Activated naive CD4-positive, alpha-beta T cell treated with anti-CD3 and anti-CD28 coated beads, Interleukin-2, amount 50 U/mL, for 16 hours (primary cell): Measurements from ENCODE around the gene EXOSC5.
A peak's percentile ranks its signal among the peaks of the same experiment; 100 is the strongest.
"Not testable (repeated sequence)": the region's sequence is repeated elsewhere in the genome, so short reads cannot be mapped to it uniquely, and the experiment has no call there.

Source experiments
- DNase-seq: peaks from one replicate; pipeline ENCODE4 v3.0.0-alpha.2; 2020

EXOSC5 gene

DNA sequence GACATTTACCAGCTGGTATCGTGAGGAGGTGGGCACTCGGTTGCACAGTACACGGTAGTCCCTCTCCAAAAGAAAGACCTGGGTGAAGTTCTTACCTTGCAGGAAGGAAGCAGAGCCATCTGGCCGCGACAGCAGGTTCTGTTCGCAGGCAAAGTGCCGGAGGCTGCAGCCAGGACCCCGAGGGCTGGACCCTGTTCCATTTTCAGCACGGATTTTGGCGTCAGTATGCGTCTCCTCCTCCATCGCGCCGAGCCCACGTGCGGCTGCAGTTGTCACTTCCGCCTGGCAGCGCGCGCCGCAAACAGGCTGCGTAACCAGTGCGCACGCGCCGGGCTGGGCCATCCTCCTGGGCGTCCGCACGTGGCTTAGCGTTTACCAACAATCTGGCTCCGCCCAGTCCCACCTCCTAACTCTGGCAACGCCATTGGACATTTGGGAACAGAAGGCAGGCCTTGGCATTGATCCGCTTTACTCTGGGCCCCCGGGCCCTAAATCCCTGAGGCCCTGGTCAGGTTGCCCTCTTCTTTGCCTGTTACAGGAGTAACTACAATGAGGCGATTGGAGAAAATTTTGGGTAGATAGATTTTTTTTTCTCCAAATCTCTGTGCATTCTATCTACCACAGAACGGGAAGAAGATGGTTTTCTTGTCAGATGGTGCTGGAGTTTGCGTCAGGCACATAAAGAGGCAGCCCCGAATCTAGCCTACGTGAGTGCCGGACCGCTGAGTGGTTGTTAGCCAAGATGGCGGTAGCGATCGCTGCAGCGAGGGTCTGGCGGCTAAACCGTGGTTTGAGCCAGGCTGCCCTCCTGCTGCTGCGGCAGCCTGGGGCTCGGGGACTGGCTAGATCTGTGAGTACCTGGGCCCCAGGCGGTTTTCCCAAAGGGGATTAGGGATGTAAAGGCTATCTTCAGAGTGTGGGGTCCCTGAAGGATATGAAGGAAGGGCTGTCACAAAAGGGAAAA, at the start of gene EXOSC5, which contains the start of gene BCKDHA:
Gene EXOSC5, minus strand, starts transcription at position 274 of the 964 bp plus-strand sequence. Its CDS starts 31 bp downstream, at position 243.
Gene BCKDHA, plus strand, starts transcription at position 733 of the 964 bp plus-strand sequence. Its CDS starts 10 bp downstream, at position 743.
- DNase-seq = peak; percentile 100

DNA sequence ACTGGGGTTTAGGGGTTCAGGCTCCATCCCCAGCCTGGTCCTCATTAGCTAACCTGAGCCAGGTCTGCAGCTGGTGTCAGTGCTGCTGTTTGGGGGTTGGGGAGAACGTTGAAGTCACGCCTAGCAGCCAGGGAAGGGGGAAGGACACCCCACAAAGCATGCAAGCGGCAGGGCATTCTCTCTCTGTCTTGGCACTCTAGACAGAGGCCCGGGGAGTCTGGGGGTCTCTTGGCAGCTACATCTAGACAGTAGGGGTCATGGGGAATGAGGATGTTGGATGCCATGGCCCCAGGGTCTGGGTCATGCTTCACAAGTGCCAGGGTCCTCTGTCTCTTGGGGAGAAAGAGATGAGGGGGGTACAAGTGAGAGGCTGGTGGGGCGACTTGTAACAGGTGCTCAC, 48.4 kb upstream of the EXOSC5 start:
- no peak for DNase-seq

DNA sequence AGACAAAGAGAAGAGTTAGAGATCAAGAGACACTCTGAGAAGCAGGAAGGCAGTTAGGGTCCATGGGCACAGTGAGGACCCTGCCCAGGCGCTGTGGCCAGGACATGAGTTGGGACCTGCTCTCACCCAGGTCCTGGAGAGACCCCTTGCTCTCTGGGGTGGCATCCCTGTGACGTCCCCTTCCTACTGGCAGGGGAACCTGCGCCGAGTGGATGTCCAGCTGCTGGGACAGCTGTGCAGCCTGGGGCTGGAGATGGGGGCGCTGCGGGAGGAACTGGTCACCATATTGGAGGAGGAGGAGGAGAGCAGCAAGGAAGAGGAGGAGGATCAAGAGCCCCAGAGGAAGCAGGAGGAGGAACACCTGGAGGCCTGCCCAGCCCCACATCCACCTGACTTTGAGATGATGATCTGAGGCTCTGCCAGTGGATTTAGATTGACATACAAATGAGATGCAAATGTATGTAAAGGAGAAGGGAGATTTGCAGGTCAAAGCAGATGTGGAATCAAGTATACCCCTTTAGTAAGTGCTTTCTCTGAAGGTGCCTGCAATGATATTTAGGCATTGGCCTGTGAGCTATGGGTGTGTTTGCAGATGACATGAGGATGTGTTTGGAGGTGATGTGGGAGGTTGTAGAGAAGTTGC, 46.8 kb upstream of the EXOSC5 start:
- no peak for DNase-seq

DNA sequence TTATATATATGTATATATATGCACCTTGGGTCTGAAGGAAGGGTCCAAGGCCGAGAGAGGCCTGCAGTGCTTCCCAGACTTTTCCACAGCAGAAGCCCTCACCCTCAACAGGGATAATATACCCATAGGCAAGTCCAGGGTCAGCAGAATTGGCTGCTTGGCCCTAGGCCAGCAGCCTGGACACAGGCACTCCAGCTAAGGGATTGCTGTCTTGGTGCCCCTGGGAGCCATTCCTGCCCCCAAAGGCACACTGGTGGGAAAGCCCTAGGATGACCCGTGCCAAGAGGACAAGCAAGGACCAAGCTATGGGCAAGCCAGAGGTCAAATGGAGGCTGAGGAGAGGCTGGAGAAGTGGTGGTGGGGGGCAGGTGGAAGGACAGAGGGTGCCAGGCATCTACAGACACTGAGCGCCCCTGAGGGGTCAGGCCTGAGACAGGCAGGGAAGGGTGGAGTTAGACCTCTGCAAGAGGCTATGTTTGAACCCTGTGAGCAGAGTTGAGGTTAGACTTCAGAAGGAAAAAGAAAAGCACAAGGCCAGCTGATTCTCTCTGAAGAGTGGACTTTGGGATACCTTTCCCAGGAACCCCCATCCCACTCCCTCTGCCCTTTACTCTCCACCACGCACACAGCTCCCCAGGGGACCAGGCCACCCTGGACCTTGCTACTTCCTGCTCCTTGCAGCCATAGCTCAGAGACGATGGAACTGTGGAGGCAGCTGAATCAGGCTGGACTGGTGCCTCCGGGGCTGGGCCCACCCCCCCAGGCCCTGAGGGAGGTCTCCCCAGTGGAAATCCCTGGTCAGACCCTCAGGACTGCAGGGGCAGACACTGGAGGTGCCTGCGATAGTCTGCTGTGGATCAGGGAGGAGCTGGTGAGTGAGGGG, 45.6 kb upstream of the EXOSC5 start, which contains the start of gene ERICH4:
Gene ERICH4, plus strand, starts transcription at position 684 of the 883 bp plus-strand sequence. Its CDS starts 14 bp downstream, at position 698.
- no peak for DNase-seq

DNA sequence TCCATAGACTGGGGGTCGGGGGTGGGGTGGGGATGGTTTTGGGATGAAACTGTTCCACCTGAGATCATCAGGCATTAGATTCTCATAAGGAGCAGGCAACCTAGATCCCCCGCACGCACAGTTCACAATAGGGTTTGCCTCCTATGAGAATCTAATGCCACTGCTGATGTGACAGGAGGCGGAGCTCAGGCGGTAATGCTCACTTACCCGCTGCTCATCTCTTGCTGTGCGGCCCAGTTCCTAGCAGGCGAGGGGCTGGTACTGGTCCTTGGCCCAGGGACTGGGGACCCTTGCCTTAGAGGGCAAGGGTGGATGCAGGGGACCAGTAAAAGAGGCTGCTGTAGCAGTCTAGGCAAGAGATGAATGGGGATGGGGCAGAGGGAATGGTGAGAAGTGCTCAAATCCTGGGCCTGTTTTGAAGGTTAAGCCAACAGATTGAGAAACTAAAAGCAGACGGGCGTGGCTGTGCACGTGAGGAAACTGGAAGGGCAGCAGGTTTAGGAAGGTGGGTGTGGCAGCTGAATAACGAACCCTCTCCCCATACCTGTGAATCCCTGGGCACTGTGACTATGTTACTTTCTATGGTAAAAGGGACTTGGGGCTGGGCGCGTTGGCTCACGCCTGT, 44.3 kb upstream of the EXOSC5 start:
- DNase-seq = no peak

DNA sequence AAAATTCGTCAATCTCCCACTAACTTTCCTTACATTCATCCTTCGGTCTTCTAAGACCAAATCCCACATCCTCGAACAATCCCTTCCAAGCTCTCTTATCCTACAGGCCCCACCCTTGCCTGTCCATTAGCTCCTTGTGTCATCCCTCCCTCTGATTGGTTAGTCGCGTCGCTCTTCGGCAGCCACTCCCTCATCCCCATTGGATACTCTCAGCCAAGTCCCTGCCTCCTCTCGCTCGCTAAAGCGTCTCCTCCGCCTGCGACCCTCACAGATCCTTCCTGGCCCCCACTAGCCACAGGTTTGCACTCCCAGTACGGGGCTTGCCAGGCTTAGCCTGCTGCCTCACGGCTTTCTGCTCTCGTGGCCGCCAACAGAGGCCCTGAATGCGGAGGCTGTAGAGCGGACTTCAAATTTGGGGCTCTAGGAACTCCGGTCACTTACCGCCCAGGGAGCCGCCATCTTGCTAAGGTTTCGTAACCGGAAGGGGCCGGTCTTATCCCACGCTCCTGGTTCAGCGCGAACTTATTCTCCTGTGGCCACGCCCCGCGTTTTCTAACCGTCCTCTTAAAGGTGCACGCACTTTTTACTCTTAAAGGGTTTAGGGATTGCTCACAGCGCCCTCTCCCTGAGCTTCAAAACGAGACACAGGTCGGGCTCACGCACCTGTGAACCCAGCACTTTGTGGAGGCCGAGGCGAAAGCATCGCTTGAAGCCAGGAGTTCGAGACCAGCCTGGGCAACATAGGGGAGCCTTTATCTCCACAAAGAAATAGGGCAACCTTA, 42.5 kb upstream of the EXOSC5 start, which contains the start of gene DMAC2:
Gene DMAC2, minus strand, starts transcription at position 472 of the 782 bp plus-strand sequence. Its CDS starts 13 bp downstream, at position 459.
- DNase-seq = peak; percentile 97

DNA sequence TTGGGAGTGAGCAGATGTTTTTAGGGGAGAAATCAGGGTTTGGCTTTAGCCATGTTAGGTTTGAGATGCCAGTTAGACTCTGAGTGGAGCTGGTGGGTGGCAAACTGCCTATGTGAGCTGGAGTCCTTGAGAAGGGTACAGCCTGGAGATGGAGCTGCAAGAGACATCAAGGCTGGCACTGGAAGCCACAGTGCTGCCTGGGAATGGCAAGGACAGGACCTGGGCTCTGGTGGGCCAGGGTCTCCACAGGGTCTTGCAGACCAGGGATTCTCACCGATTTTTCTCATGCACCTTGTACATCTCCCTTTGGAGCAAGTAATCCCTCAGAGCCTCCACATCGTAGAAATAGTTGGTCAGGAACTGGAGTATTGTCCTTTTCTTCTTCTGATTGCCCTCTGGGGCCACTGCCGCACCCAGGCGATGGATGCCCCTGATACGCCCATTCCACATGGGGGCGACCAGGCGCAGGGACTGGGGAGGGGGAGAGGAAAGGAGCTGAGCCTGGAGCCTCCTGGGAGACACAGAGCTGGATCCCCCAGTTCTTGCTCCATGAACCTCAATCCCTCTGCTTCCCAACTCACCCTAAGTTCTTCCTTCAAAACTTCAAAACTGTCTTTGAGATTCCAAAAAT, 40.9 kb upstream of the EXOSC5 start:
- DNase-seq = no peak

DNA sequence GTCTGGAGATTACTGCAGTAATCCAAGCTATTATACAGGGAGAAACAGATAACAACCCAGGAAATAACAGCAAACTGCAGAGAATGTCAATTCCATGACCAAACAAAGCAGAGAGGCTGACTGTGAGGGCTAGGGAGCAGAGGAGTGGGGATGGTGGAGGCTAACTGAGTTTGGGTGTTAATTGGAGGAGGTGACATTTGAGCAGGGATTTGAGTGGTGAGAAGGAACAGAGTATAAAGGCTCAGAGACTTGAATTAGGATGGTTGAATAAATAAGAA, 39.5 kb upstream of the EXOSC5 start:
- DNase-seq = no peak

DNA sequence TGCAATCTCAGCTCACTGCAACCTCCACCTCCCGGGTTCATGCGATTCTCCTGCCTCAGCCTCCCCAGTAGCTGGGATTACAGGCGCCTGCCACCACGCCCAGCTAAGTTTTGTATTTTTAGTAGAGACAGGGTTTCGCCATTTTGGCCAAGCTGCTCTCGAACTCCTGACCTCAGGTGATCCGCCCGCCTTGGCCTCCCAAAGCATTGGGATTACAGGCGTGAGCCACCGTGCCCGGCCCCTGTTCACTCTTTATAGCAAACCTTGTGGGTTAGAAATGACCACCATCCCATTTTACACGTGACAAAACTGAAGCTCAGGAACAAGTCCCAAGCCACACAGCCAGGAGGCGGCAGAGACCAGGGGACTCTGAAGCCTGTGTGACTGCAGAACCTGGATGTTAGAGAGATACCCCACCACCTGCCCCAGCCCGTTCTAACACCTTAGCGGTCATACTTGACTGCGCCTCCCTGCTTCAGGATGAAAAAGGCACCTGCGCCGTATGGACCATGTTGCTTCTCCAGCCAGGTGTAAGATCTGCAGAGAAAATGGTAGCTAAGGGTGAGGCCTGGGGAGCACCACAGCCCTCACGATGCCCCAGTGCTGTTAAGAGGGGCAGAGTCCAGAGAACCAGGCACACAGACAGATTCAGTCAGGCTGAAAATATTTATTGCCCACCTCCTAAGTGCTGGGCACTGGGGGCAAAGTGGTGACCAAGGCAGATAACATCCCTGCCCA, 38.9 kb upstream of the EXOSC5 start:
- DNase-seq = no peak

DNA sequence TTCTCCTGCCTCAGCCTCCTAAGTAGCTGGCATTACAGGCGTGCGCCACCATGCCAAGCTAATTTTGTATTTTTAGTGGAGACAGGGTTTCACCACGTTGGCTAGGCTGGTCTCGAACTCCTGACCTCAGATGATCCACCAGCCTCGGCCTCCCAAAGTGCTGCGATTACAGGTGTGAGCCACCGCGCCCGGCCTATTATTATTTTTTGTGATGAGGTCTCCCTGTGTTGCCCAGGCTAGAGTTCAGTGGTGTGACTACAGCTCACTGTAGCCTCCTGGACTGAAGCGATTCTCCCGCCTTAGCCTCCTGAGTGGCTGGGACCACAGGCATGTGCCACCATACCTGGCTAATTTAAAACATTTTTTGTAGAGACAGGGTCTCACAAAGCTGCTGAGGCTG, 38.2 kb upstream of the EXOSC5 start:
- DNase-seq = not testable (repeated sequence)

DNA sequence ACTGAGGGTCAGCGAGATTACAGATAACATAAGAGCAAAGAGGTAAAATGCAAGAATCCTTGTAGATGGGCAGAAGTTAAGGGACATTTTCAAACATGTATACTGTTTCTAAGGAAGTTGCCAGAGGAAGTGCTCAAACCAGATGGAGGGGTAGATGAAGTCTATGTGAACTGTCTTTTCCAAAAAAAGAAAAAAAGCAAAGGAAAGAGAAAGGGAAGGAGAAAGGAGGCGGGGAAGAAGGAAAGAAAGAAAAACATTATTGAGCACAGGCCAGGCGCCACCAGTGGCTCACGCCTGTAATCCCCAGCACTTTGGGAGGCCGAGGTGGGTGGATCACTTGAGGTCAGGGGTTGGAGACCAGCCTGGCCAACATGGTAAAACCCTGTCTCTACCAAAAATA, 37.3 kb upstream of the EXOSC5 start:
- DNase-seq = no peak

DNA sequence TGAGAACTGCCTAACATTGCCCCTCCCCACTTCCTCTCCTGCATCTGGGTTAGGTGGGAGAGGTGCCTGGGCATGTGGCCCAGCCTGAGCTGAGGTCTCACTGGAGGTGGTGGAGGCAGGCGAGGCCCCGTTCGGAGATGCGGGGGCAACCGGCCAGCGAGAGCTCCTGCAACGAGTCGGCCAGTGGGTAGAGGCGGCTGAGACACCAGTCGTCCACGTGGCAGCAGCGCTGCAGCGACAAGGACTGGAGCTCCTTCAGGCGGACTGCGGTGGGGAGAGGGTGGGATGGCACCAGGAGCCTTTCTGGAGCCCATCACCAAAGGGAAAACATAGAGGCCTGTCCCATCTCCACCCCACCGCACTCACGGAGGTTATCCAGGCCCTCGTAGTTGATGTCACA, 36.0 kb upstream of the EXOSC5 start:
- DNase-seq = no peak

DNA sequence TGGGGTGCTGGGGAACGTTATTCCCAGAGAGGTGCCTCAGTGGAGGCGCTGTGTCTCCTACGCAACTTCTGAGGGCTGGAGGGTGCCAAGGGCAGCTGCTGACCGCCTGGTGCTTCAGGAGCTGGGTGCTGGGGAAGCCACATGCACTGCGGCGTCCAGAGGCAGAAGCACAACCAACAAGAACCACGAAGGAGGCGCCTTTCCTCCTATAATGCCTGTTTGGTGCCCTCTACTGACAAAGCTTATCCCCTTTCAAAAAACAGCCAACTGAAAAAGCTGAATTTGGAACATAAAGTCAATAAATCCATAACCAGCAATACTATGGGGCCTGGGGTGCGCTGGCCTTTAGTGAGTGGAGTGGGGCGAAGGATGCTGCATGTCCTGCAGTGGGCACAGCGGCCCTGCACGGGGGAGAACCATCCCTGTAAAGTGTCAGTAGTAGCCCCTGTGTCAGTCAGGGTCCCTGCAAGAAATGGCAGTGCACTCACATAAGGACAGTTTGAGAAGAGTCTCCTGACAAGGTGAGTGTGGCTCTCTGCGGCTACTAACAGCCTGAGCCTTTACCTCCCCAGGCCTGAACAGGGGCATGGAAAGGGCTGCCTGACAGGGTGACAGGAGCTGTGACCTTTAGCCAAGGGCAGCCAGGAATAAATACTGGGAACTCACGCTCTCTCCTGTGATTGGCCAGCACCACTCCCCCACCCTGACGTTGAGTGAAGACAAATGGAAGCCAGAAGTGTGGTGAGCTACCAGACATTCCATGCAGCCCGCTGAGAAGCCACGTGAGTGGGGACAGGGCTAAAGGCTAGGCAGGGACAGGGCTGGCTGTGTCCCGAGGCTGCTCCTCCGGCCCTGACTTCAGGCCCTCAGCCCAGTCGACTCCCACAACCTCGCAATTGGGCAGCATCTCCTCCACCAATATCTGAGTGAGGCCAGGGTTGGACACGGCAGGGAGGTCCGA, 34.5 kb upstream of the EXOSC5 start:
- DNase-seq = no peak

DNA sequence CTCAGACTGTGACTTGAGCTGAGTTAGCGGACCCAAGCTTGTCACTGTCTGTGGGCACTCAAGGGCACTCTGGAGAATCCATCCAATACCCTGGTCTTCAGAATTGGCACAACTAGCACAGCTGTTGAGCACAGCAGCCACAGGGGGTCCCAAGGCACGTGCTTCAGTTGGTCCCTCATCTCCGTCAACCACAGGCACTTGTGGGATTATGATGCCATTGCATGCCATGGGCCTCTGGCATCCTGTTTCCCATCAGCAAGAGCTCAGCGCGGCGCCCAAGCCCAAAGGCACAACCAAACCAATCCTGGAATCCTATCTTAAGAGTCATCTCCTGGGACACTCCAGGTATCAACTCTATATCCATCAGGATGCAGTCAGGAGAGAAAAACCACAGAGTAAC, 33.8 kb upstream of the EXOSC5 start:
- no peak for DNase-seq

DNA sequence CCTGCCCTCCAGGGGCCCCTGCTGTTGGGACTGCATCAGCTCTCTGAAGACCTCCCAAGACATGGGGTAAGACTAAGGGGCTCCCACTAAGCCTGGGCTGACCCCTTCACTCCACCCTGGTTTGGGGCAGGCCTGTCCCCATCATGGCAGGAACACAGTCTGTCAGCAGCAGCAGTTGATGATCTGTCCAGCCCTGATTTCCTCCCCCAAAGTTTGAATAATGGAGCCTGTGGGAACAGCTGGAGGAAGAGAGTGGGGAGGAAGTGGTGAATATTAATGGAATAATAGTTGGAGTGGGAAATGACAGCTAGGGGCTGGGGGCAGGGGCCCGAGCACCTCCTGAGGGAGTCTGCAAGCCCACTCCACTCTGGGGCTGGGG, 31.3 kb upstream of the EXOSC5 start:
- no peak for DNase-seq

DNA sequence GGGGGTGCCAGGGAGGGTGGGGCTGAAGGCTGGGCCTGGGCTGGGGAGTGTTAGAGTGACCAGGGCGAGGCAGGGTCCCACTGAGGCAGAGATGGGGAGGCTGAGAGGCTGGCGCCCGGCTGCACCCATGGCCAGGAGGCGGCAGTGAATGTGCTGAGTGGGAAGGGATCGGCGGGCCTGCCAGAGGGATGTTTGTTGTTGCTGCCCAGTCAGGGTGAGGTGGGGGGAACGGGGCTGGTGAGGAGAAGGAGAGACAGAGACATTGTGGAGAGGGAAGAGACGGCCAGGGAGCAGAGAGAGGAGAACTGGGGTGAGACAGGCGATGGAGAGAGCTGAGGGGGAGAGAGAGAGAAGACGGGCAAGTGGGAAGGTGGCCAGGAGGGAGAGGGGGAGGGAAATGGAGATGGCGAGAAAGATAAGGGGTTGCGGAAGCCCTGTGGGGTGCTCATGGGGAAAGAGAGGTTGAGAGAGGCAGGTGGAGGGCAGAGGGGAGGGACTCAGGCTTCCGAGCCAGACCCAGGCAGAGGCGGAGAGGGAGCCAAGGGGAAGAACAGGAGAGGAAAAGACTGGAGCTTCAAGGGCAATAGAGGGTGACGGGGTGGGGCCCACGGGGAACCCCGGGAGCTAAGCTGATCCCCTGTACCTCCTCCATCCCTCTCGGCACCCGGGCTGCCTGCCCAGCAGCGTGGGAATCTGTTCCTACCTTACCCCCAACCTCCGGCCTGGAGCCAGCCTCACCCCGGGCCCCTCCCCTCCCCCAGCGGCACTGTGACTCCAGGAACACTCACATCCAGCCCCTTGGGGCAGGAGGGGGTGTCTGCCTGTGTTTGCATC, 30.7 kb upstream of the EXOSC5 start:
- no peak for DNase-seq

DNA sequence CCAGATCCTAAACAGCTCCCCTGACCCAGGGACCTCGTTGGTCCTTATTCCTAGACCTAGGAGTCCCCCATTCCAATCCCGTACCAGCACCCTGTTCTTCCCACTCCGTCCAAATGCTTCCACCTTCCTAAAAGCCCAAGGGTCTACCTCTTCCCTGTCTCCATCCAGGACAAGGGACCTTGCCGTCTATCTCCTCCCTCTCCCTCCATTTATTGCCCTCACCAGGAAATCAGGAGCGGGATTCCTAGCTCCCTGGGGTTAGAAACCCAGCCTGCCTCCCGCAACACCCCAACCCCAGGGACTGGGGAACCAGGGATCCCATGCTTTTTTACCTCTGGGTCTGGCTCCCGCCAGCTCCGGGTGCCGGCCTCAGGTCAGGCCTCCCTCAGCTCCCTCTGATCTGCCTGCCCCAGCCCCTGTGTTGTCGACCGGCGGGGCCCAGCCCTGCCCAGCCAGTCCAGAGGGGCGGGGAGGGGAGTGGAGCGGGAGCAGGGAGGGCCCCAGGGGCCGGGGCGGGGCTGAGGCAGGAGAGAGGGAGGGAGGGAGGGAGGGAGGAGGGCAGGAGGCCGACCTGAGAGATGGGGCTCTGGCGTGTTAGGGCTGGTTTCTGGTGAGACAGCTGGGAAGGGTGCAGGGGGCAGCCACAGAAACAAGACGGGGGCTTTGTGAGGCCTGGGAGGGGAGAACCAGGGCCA, 29.9 kb upstream of the EXOSC5 start, which contains the start of gene B3GNT8:
Gene B3GNT8, minus strand, starts transcription at position 423 of the 695 bp plus-strand sequence. CDS start 596 bp downstream, outside the sequence.
- peak; percentile 44 for DNase-seq
